Dedifferentiated amniotic fluid mesenchymal stem cell (primary cell): ENCODE data around the gene VSIG8.
"Not testable (repeated sequence)": the region's sequence is repeated elsewhere in the genome, so short reads cannot be mapped to it uniquely, and the experiment has no call there.

Experiments used
- DNase-seq: peaks from one replicate; pipeline ENCODE4 v3.0.0-alpha.2; 2016; ENCODE audit errors: extremely low spot score

VSIG8 gene

GRCh38 chr1:159862557-159862956 lies at the start of gene VSIG8:
Gene VSIG8, minus strand, starts transcription at chr1:159862657. Its CDS starts 136 bp downstream, at chr1:159862521.
- DNase-seq, result no peak

- DNase-seq, result no peak
Measured at GRCh38 chr1:159911326-159912070, 49.0 kb upstream of the VSIG8 start.

- no peak for DNase-seq
Measured at GRCh38 chr1:159908031-159908940, 45.8 kb upstream of the VSIG8 start.

GRCh38 chr1:159906960-159907359 lies 44.5 kb upstream of the VSIG8 start:
- DNase-seq, result no peak

GRCh38 chr1:159904036-159904435 lies 41.6 kb upstream of the VSIG8 start:
- DNase-seq, result not testable (repeated sequence)

GRCh38 chr1:159902541-159902940 lies 40.1 kb upstream of the VSIG8 start:
- DNase-seq, result no peak

GRCh38 chr1:159900755-159901360 lies 38.4 kb upstream of the VSIG8 start:
- DNase-seq, result no peak

GRCh38 chr1:159900086-159900680 lies 37.7 kb upstream of the VSIG8 start, which contains the start of gene CFAP45:
Gene CFAP45, minus strand, starts transcription at chr1:159900165. Its CDS starts 67 bp downstream, at chr1:159900098.
- no peak for DNase-seq

- DNase-seq, result not testable (repeated sequence)
Measured at GRCh38 chr1:159899634-159900033, 37.2 kb upstream of the VSIG8 start.

- no peak for DNase-seq
Measured at GRCh38 chr1:159898527-159898926, 36.1 kb upstream of the VSIG8 start.

- DNase-seq, result no peak
Measured at GRCh38 chr1:159897962-159898361, 35.5 kb upstream of the VSIG8 start.

GRCh38 chr1:159896546-159896930 lies 34.1 kb upstream of the VSIG8 start:
- DNase-seq, result no peak

- DNase-seq, result no peak
Measured at GRCh38 chr1:159895836-159896545, 33.5 kb upstream of the VSIG8 start.

- DNase-seq, result no peak
Measured at GRCh38 chr1:159895286-159895685, 32.8 kb upstream of the VSIG8 start.

GRCh38 chr1:159892944-159893343 lies 30.5 kb upstream of the VSIG8 start:
- no peak for DNase-seq

GRCh38 chr1:159891275-159892157 lies 29.1 kb upstream of the VSIG8 start:
- DNase-seq, result peak; percentile 87

GRCh38 chr1:159890390-159890789 lies 27.9 kb upstream of the VSIG8 start:
- DNase-seq, result no peak

- DNase-seq, result peak; percentile 81
Measured at GRCh38 chr1:159889821-159890252, 27.4 kb upstream of the VSIG8 start.

- DNase-seq, result no peak
Measured at GRCh38 chr1:159889202-159889601, 26.7 kb upstream of the VSIG8 start.

GRCh38 chr1:159884296-159884695 lies 21.8 kb upstream of the VSIG8 start:
- no peak for DNase-seq
